Uterus (tissue), 2 donors: Measurements from ENCODE around the gene RPL27A.

ENCODE experiments used
- POLR2A ChIP-seq, 2 donors: fragments of 450-650 bp; IDR thresholded peaks; one replicate each; pipeline ENCODE4 v1.6.1; 2016; ENCODE audit warnings: antibody characterized with exemption in 2 of 2, mild to moderate bottlenecking in 1 of 2, moderate library complexity in 1 of 2
- TF ChIP-seq, protein P1 (sequence below), 4 experiments: fragments of 200-600 bp in 2 of 4; fragments of 450-650 bp in 2 of 4; sonication (generic) in 2 of 4; IDR thresholded peaks; one replicate each; pipeline ENCODE4 v1.5.1; 2016 to 2019; ENCODE audit warnings: antibody characterized with exemption in 4 of 4, mild to moderate bottlenecking in 2 of 4, moderate library complexity in 1 of 4

GRCh38 chr11:8684600-8685290, 2.2 kb downstream of the RPL27A start:
- TF ChIP-seq, protein P1, sequence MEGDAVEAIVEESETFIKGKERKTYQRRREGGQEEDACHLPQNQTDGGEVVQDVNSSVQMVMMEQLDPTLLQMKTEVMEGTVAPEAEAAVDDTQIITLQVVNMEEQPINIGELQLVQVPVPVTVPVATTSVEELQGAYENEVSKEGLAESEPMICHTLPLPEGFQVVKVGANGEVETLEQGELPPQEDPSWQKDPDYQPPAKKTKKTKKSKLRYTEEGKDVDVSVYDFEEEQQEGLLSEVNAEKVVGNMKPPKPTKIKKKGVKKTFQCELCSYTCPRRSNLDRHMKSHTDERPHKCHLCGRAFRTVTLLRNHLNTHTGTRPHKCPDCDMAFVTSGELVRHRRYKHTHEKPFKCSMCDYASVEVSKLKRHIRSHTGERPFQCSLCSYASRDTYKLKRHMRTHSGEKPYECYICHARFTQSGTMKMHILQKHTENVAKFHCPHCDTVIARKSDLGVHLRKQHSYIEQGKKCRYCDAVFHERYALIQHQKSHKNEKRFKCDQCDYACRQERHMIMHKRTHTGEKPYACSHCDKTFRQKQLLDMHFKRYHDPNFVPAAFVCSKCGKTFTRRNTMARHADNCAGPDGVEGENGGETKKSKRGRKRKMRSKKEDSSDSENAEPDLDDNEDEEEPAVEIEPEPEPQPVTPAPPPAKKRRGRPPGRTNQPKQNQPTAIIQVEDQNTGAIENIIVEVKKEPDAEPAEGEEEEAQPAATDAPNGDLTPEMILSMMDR (IDR thresholded peaks at IDR 0.05), result no peak
- no peak for TF ChIP-seq POLR2A (IDR thresholded peaks at IDR 0.05)
